ENCODE measurements around the gene IDNK. TPM values are rescaled to one million over a fixed set of nuclear protein-coding genes. Genes with fewer than 3 reads are reported as not detected.

IDNK gene
- total RNA-seq, 1 experiment from 2014 or later: 0.50 TPM

DNA sequence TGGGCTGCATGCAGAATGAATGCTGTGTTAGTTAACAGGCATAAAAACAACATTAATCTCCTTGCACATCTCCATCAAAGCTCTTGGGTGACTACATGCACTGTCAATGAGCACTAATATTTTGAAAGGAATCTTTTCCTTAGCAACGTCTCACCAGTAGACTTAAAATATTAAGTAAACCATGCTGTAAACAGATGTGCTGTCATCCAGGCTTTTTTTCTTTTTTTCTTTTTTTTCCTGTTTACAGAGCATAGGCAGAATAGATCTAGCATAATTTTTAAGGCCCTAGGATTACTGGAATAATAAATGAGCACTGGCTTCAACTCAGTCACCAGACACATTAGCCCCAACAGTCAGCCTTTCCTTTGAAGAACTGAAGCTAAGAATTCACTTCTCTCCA lies 48.5 kb downstream of the IDNK start:
- TF ChIP-seq E2F1 (CRISPR knock-in tag; IDR thresholded peaks at IDR 0.05) (no peak), ZNF671 (CRISPR knock-in tag; IDR thresholded peaks at IDR 0.05) (no peak), ZMAT4 (CRISPR knock-in tag; IDR thresholded peaks at IDR 0.05) (no peak), ATF2 (CRISPR knock-in tag; IDR thresholded peaks at IDR 0.05; ENCODE audit: borderline replicate concordance, low read depth) (no peak), MXD4 (CRISPR knock-in tag; IDR thresholded peaks at IDR 0.05; ENCODE audit: borderline replicate concordance) (no peak), TEAD1 (CRISPR knock-in tag; IDR thresholded peaks at IDR 0.05) (no peak), HMGA2 (CRISPR knock-in tag; IDR thresholded peaks at IDR 0.05) (no peak), RORB (CRISPR knock-in tag; IDR thresholded peaks at IDR 0.05) (no peak), MAX (CRISPR knock-in tag; IDR thresholded peaks at IDR 0.05) (no peak), GTF2I (CRISPR knock-in tag; conservative IDR thresholded peaks at IDR 0.05) (no peak), GABPB1 (CRISPR knock-in tag; IDR thresholded peaks at IDR 0.05) (no peak), CREM (CRISPR knock-in tag; IDR thresholded peaks at IDR 0.05) (no peak)
- TF ChIP-seq, protein P1, sequence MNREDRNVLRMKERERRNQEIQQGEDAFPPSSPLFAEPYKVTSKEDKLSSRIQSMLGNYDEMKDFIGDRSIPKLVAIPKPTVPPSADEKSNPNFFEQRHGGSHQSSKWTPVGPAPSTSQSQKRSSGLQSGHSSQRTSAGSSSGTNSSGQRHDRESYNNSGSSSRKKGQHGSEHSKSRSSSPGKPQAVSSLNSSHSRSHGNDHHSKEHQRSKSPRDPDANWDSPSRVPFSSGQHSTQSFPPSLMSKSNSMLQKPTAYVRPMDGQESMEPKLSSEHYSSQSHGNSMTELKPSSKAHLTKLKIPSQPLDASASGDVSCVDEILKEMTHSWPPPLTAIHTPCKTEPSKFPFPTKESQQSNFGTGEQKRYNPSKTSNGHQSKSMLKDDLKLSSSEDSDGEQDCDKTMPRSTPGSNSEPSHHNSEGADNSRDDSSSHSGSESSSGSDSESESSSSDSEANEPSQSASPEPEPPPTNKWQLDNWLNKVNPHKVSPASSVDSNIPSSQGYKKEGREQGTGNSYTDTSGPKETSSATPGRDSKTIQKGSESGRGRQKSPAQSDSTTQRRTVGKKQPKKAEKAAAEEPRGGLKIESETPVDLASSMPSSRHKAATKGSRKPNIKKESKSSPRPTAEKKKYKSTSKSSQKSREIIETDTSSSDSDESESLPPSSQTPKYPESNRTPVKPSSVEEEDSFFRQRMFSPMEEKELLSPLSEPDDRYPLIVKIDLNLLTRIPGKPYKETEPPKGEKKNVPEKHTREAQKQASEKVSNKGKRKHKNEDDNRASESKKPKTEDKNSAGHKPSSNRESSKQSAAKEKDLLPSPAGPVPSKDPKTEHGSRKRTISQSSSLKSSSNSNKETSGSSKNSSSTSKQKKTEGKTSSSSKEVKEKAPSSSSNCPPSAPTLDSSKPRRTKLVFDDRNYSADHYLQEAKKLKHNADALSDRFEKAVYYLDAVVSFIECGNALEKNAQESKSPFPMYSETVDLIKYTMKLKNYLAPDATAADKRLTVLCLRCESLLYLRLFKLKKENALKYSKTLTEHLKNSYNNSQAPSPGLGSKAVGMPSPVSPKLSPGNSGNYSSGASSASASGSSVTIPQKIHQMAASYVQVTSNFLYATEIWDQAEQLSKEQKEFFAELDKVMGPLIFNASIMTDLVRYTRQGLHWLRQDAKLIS (CRISPR knock-in tag; IDR thresholded peaks at IDR 0.05; ENCODE audit: borderline replicate concordance): no peak

DNA sequence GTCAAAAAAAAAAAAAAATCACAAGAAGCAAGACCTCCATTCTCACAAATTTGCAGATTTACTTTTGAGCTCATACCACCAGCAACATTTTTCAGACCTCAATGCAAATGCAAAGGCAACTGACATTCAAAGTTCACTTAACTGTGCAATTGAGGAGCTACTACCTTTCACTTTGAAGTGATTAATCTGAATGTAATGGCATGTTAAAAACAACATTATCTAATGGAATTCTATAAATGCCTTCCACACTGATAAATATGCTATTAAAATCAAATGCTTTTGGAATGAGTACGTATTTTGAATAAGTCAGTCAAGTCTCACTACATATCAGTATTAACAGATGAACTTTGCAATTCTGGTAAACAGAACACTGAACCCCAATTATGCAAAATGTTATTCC lies 52.5 kb downstream of the IDNK start:
- H3K36me3 Mint-ChIP-seq: peaks cover 70% of the 10 kb centered on the region
- POLR2A ChIA-PET: no interaction called here
- no peak for ATAC-seq
- CTCF ChIA-PET: no interaction called here
- H3K27me3 Mint-ChIP-seq (ENCODE audit: low read depth): no peaks in the 10 kb centered on the region
- no peak overlapping the region for H3K4me3 Mint-ChIP-seq
- peaks cover 3% of the 10 kb centered on the region for H3K4me1 Mint-ChIP-seq
- DNase-seq (ENCODE audit: low spot score): no peak
- no peak overlapping the region for H3K27ac Mint-ChIP-seq
- no peaks in the 10 kb centered on the region for H3K9me3 Mint-ChIP-seq
- TF ChIP-seq TEAD1 (CRISPR knock-in tag; IDR thresholded peaks at IDR 0.05) (no peak), PRRX2 (CRISPR knock-in tag; IDR thresholded peaks at IDR 0.05) (no peak), FOXP4 (CRISPR knock-in tag; IDR thresholded peaks at IDR 0.05) (no peak), RORB (CRISPR knock-in tag; IDR thresholded peaks at IDR 0.05) (no peak), NR1H2 (CRISPR knock-in tag; IDR thresholded peaks at IDR 0.05) (no peak), NR2C2 (CRISPR knock-in tag; IDR thresholded peaks at IDR 0.05) (no peak), ZBTB21 (CRISPR knock-in tag; IDR thresholded peaks at IDR 0.05; ENCODE audit: borderline replicate concordance) (no peak), ATF1 (CRISPR knock-in tag; IDR thresholded peaks at IDR 0.05) (no peak), NR3C1 (CRISPR knock-in tag; conservative IDR thresholded peaks at IDR 0.05; ENCODE audit: low read depth) (no peak), SMAD4 (CRISPR knock-in tag; IDR thresholded peaks at IDR 0.05) (no peak)
- TF ChIP-seq, protein P2, sequence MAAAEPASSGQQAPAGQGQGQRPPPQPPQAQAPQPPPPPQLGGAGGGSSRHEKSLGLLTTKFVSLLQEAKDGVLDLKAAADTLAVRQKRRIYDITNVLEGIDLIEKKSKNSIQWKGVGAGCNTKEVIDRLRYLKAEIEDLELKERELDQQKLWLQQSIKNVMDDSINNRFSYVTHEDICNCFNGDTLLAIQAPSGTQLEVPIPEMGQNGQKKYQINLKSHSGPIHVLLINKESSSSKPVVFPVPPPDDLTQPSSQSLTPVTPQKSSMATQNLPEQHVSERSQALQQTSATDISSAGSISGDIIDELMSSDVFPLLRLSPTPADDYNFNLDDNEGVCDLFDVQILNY (CRISPR knock-in tag; IDR thresholded peaks at IDR 0.05): no peak
- TF ChIP-seq, protein P3, sequence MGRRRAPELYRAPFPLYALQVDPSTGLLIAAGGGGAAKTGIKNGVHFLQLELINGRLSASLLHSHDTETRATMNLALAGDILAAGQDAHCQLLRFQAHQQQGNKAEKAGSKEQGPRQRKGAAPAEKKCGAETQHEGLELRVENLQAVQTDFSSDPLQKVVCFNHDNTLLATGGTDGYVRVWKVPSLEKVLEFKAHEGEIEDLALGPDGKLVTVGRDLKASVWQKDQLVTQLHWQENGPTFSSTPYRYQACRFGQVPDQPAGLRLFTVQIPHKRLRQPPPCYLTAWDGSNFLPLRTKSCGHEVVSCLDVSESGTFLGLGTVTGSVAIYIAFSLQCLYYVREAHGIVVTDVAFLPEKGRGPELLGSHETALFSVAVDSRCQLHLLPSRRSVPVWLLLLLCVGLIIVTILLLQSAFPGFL (CRISPR knock-in tag; IDR thresholded peaks at IDR 0.05; ENCODE audit: borderline replicate concordance): no peak

More for the DNA sequence above, 48.5 kb downstream of the IDNK start:
- Mint-ChIP-seq H3K4me3 (no peak overlapping the region), H3K4me1 (no peaks in the 10 kb centered on the region), H3K27me3 (ENCODE audit: low read depth) (no peaks in the 10 kb centered on the region), H3K27ac (no peak overlapping the region), H3K36me3 (peaks cover 47% of the 10 kb centered on the region), H3K9me3 (no peaks in the 10 kb centered on the region)
- no peak for ATAC-seq
- no peak for DNase-seq (ENCODE audit: low spot score)
- ChIA-PET CTCF (no interaction called here), POLR2A (interaction anchor here (0.6 kb wide), 1 partner anchor 25 kb away, joined by 5 read pairs; no protein-coding TSS in a partner anchor)

All from WTC11 (cell line).